SK-N-SH (cell line): ENCODE data around the gene TMEM255B. TPM values are rescaled to one million over a fixed set of nuclear protein-coding genes. Genes with fewer than 3 reads are reported as not detected.

ENCODE experiments used
- CTCF ChIA-PET: fragments of 300-600, 350-600 bp; formaldehyde crosslinking; extraction: SDS; loops from one replicate; lab custom pipeline; 2021; lab: Yijun Ruan, JAX
- POLR2A ChIA-PET: fragments of 350-600 bp; sonication (Branson Sonifier 250); formaldehyde crosslinking; extraction: SDS; loops from one replicate; lab custom pipeline; 2020; ENCODE audit warnings: antibody characterized with exemption, inconsistent platforms; lab: Yijun Ruan, JAX
- DNase-seq: peaks from one replicate; pipeline ENCODE4 v3.0.0; 2012
- H2AFZ ChIP-seq: fragments of 200-600 bp; sonication (generic); 2 replicates; pipeline ENCODE4 v1.8.1; 2016; ENCODE audit warnings: antibody characterized with exemption, mild to moderate bottlenecking, low read depth
- H3F3A ChIP-seq: fragments of 200-600 bp; sonication (generic); replicated peaks from 2 replicates; pipeline ENCODE3; 2016; ENCODE audit warnings: antibody characterized with exemption, mild to moderate bottlenecking; ENCODE audit not compliant: insufficient read depth
- H3K27ac ChIP-seq, 2 experiments: fragments of 200-500 bp in 1 of 2; fragments of 200-600 bp in 1 of 2; sonication (Bioruptor generic) in 1 of 2; sonication (generic), shearing (Covaris generic) in 1 of 2; 2 replicates each; pipeline versions ENCODE4 v1.5.1 to v1.6.1; 2014 to 2016; ENCODE audit warnings: low read depth in 2 of 2, inconsistent platforms in 1 of 2, low read length in 1 of 2, mild to moderate bottlenecking in 1 of 2, mixed read lengths in 1 of 2
- H3K27me3 ChIP-seq: fragments of 200-600 bp; sonication (generic), shearing (Covaris generic); 2 replicates; pipeline ENCODE4 v1.6.1; 2016; ENCODE audit warnings: mixed run types; ENCODE audit not compliant: insufficient read depth
- H3K36me3 ChIP-seq, 2 experiments: fragments of 200-500 bp in 1 of 2; fragments of 200-600 bp in 1 of 2; sonication (Bioruptor generic) in 1 of 2; sonication (generic) in 1 of 2; replicated peaks in 1 of 2; 2 replicates each; pipeline versions ENCODE3 to v1.5.1; 2014 to 2016; ENCODE audit warnings: low read length in 1 of 2, mild to moderate bottlenecking in 1 of 2; ENCODE audit not compliant: insufficient read depth in 2 of 2, control insufficient read depth in 1 of 2
- H3K4me1 ChIP-seq, 2 experiments: fragments of 200-500 bp in 1 of 2; fragments of 200-600 bp in 1 of 2; sonication (Bioruptor generic) in 1 of 2; sonication (generic), shearing (Covaris generic) in 1 of 2; 2 replicates each; pipeline versions ENCODE4 v1.5.1 to v1.6.1; 2014 to 2016; ENCODE audit warnings: low read depth in 1 of 2, low read length in 1 of 2, mixed run types in 1 of 2; ENCODE audit not compliant: insufficient read depth in 2 of 2, control insufficient read depth in 1 of 2
- H3K4me2 ChIP-seq: fragments of 200-600 bp; sonication (generic), shearing (Covaris generic); 2 replicates; pipeline ENCODE4 v1.6.1; 2017; ENCODE audit warnings: mixed run types
- H3K4me3 ChIP-seq, 2 experiments: fragments of 200-500 bp in 1 of 2; fragments of 200-600 bp in 1 of 2; sonication (Bioruptor generic) in 1 of 2; sonication (generic), shearing (Covaris generic) in 1 of 2; 2 replicates each; pipeline versions ENCODE4 v1.5.1 to v1.8.1; 2014 to 2016; ENCODE audit warnings: low read depth in 2 of 2, inconsistent platforms in 1 of 2, low read length in 1 of 2, mild to moderate bottlenecking in 1 of 2, mixed read lengths in 1 of 2, moderate library complexity in 1 of 2
- H3K79me2 ChIP-seq: fragments of 200-600 bp; sonication (generic); 2 replicates; pipeline ENCODE4 v1.8.1; 2017; ENCODE audit warnings: mild to moderate bottlenecking; ENCODE audit not compliant: insufficient read depth
- H3K9ac ChIP-seq: fragments of 200-600 bp; sonication (generic); 2 replicates; pipeline ENCODE4 v1.6.1; 2017; ENCODE audit warnings: mixed run types
- H3K9me2 ChIP-seq: fragments of 200-600 bp; sonication (generic); 2 replicates; pipeline ENCODE4 v1.6.1; 2017; ENCODE audit warnings: mixed run types
- H3K9me3 ChIP-seq: fragments of 200-600 bp; sonication (generic); 2 replicates; pipeline ENCODE4 v1.6.1; 2017; ENCODE audit warnings: mixed run types, mild to moderate bottlenecking, moderate library complexity
- H4K20me1 ChIP-seq: fragments of 200-600 bp; sonication (generic); 2 replicates; pipeline ENCODE4 v1.6.1; 2017; ENCODE audit warnings: mild to moderate bottlenecking, mixed run types; ENCODE audit not compliant: insufficient read depth
- ELF1 ChIP-seq: IDR thresholded peaks from 2 replicates; pipeline ENCODE4 v1.4.0; 2012
- EZH2phosphoT487 ChIP-seq: fragments of 200-600 bp; sonication (generic); IDR thresholded peaks from 2 replicates; pipeline ENCODE4 v1.6.1; 2017; ENCODE audit warnings: low read depth, mixed run types, mild to moderate bottlenecking, antibody characterized with exemption, moderate library complexity, borderline replicate concordance
- FOSL2 ChIP-seq: IDR thresholded peaks from 2 replicates; pipeline ENCODE4 v1.4.0; 2012; ENCODE audit warnings: low read depth, mild to moderate bottlenecking, moderate library complexity, borderline replicate concordance
- FOXM1 ChIP-seq: IDR thresholded peaks from 2 replicates; pipeline ENCODE4 v1.4.0; 2012; ENCODE audit warnings: low read depth, mild to moderate bottlenecking
- GATA2 ChIP-seq: sonication (generic); formaldehyde crosslinking; IDR thresholded peaks from 2 replicates; pipeline ENCODE4 v1.5.0; 2020; ENCODE audit warnings: mild to moderate bottlenecking, missing genetic modification reagents
- MXI1 ChIP-seq: IDR thresholded peaks from 2 replicates; pipeline ENCODE4 v1.6.1; 2012; ENCODE audit warnings: mild to moderate bottlenecking, low read depth, low read length, improper control_type of control experiment
- NRF1 ChIP-seq: IDR thresholded peaks from 2 replicates; pipeline ENCODE4 v1.6.1; 2012; ENCODE audit warnings: low read depth, mild to moderate bottlenecking, low read length
- PBX3 ChIP-seq: IDR thresholded peaks from 2 replicates; pipeline ENCODE4; 2012
- RAD21 ChIP-seq: IDR thresholded peaks from 2 replicates; pipeline ENCODE4 v1.6.1; 2012; ENCODE audit warnings: mild to moderate bottlenecking, low read length
- RCOR1 ChIP-seq: fragments of 150-350 bp; IDR thresholded peaks from 2 replicates; pipeline ENCODE4 v1.6.1; 2017; ENCODE audit warnings: antibody characterized with exemption, low read length
- RFX5 ChIP-seq: IDR thresholded peaks from 2 replicates; pipeline ENCODE4 v1.6.1; 2012; ENCODE audit warnings: mild to moderate bottlenecking, improper control_type of control experiment, low read length
- TCF12 ChIP-seq: IDR thresholded peaks from 2 replicates; pipeline ENCODE4 v1.4.0; 2012
- TEAD4 ChIP-seq: IDR thresholded peaks from 2 replicates; pipeline ENCODE4 v1.4.0; 2012; ENCODE audit warnings: mild to moderate bottlenecking, borderline replicate concordance; ENCODE audit not compliant: insufficient read depth
- WGBS: methylation state at CpG from one replicate; pipeline ENCODE4 v1.1.6; 2017; ENCODE audit warnings: low lambda C conversion rate; 5-methylcytosine and 5-hydroxymethylcytosine counted together
- polyA plus RNA-seq, 3 experiments: library from polyadenylated mRNA; depleted of rRNA; stranded (reverse); fragments of >200 nt; gene quantifications; 2 replicates each; pipeline ENCODE4 v1.2.3, GENCODE V29; 2012
- TF ChIP-seq, protein P1 (sequence below): IDR thresholded peaks from 2 replicates; pipeline ENCODE4 v1.4.0; 2012; ENCODE audit warnings: low read depth
- TF ChIP-seq, protein P2 (sequence below): IDR thresholded peaks from 2 replicates; pipeline ENCODE4 v1.4.0; 2012; ENCODE audit warnings: low read depth, borderline replicate concordance
- TF ChIP-seq, protein P3 (sequence below): IDR thresholded peaks from 2 replicates; pipeline ENCODE4 v1.4.0; 2012; ENCODE audit warnings: low read depth, borderline replicate concordance

The TMEM255B gene
- polyA plus RNA-seq, 1 of the 3 experiments (the other 2 are of a cell fraction) = 14.8 TPM

DNA sequence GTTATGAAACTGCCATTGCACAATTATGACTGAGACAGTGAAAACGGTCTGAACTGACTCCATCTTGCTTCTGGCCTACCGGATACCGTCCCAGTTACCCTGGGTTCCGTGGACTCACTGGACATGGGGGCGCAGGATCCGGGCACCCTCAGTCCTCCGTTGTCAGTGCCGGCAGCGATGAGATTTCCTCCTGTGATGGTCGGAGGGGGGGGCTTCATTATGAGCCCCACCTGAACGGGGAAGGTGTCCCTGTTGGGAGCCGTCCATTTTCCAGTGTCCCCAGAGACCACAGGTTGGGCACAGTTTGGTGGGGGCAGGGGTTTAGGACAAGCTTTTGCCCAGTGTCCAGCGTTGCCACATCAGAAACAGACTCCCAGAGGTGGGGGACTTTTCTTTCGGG, 23.4 kb downstream of the TMEM255B start:
- ChIA-PET POLR2A (no interaction called here), CTCF (no interaction called here)
- Histone ChIP-seq H3K9ac (no peak overlapping the region), H3F3A (peaks cover 7% of the 10 kb centered on the region), H3K4me1 (no peaks in the 10 kb centered on the region; a peak in 1 of 4 replicates), H3K4me3 (no peak overlapping the region), H3K36me3 (no peaks in the 10 kb centered on the region), H3K27me3 (no peaks in the 10 kb centered on the region), H4K20me1 (no peaks in the 10 kb centered on the region), H3K9me2 (no peaks in the 10 kb centered on the region; the same call in 1 of the 2 replicates), H2AFZ (no peak overlapping the region), H3K9me3 (no peaks in the 10 kb centered on the region), H3K79me2 (no peaks in the 10 kb centered on the region), H3K27ac (no peak overlapping the region), H3K4me2 (no peak overlapping the region)
- 82% methylated on average over 8 of the region's 14 CpGs for WGBS
- no peak for DNase-seq
- TF ChIP-seq RCOR1 = no peak
- TF ChIP-seq NRF1 = no peak
- no peak for TF ChIP-seq TCF12
- TF ChIP-seq, protein P1, sequence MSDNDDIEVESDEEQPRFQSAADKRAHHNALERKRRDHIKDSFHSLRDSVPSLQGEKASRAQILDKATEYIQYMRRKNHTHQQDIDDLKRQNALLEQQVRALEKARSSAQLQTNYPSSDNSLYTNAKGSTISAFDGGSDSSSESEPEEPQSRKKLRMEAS = no peak
- TF ChIP-seq, protein P2, sequence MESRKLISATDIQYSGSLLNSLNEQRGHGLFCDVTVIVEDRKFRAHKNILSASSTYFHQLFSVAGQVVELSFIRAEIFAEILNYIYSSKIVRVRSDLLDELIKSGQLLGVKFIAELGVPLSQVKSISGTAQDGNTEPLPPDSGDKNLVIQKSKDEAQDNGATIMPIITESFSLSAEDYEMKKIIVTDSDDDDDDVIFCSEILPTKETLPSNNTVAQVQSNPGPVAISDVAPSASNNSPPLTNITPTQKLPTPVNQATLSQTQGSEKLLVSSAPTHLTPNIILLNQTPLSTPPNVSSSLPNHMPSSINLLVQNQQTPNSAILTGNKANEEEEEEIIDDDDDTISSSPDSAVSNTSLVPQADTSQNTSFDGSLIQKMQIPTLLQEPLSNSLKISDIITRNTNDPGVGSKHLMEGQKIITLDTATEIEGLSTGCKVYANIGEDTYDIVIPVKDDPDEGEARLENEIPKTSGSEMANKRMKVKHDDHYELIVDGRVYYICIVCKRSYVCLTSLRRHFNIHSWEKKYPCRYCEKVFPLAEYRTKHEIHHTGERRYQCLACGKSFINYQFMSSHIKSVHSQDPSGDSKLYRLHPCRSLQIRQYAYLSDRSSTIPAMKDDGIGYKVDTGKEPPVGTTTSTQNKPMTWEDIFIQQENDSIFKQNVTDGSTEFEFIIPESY = no peak
- TF ChIP-seq, protein P3, sequence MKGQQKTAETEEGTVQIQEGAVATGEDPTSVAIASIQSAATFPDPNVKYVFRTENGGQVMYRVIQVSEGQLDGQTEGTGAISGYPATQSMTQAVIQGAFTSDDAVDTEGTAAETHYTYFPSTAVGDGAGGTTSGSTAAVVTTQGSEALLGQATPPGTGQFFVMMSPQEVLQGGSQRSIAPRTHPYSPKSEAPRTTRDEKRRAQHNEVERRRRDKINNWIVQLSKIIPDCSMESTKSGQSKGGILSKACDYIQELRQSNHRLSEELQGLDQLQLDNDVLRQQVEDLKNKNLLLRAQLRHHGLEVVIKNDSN = no peak
- no peak for TF ChIP-seq FOXM1
- TF ChIP-seq TEAD4 = no peak
- TF ChIP-seq EZH2phosphoT487 = no peak
- no peak for TF ChIP-seq GATA2 (CRISPR knock-in tag)
- TF ChIP-seq ELF1 = no peak
- no peak for TF ChIP-seq PBX3
- TF ChIP-seq MXI1 = no peak
- TF ChIP-seq RFX5 = no peak
- TF ChIP-seq RAD21 = no peak
- TF ChIP-seq FOSL2 = no peak
